Measurements from ENCODE around the gene CCND2. TPM values are rescaled to one million over a fixed set of nuclear protein-coding genes. Genes with fewer than 3 reads are reported as not detected.

CCND2 gene
- total RNA-seq, 1 experiment from 2014 or later, result 70.9 TPM

DNA sequence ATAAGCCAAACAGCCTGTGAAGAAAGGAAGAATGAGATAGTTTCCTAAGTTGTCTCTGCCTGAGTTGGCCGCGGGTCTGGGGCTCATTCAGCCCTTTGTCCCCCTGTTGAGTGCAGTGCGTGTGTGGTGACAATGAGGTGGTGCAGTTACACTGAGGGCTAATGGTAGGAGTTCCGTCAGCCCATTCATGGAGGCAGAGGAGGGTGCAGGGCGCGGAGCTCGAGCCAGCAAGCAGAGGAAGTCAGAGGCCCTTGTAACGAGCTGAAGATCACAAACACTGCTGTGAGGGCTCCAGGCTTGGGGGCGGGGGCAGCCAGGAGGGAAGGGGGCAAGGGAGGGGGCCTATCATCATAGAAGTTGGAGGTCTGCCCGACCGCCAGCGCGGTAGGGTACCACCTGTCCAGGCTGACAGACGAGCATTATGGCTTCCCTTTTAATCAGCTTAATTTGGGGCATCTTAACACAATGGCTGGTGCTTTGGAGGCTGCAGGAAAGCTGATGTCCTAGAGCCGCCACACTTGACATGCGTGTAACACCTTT is 20.5 kb downstream of the CCND2 start:
- TF ChIP-seq CTCF (IDR thresholded peaks at IDR 0.05; ENCODE audit: unreplicated experiment), result no peak
- Mint-ChIP-seq H3K4me1 (ENCODE audit: insufficient read depth, unreplicated experiment) (no peaks in the 10 kb centered on the region), H3K36me3 (ENCODE audit: insufficient read depth, unreplicated experiment) (peaks cover 62% of the 10 kb centered on the region)

GRCh38 chr12:4296751-4297150 is 23.2 kb downstream of the CCND2 start:
- Mint-ChIP-seq H3K36me3 (ENCODE audit: insufficient read depth, unreplicated experiment) (peaks cover 63% of the 10 kb centered on the region), H3K4me1 (ENCODE audit: insufficient read depth, unreplicated experiment) (no peaks in the 10 kb centered on the region), H3K4me3 (ENCODE audit: unreplicated experiment) (no peak overlapping the region), H3K9me3 (ENCODE audit: unreplicated experiment) (no peaks in the 10 kb centered on the region), H3K27me3 (ENCODE audit: insufficient read depth, unreplicated experiment) (peaks cover under 1% of the 10 kb centered on the region), H3K27ac (ENCODE audit: low read depth, unreplicated experiment) (no peak overlapping the region)
- ChIA-PET CTCF (interaction anchor here (0.6 kb wide), 1 partner anchor 1220 kb away, joined by 3 read pairs; no protein-coding TSS in a partner anchor), POLR2A (no interaction called here)
- intact Hi-C loops (cut with micrococcal nuclease), result no loop called here
- DNase-seq (ENCODE audit: unreplicated experiment), result no peak
- TF ChIP-seq CTCF (IDR thresholded peaks at IDR 0.05; ENCODE audit: unreplicated experiment), result no peak
- no TSS peak for BruUV-seq (replicated peaks)

More for the DNA sequence above, 20.5 kb downstream of the CCND2 start:
- Mint-ChIP-seq H3K4me3 (ENCODE audit: unreplicated experiment) (no peak overlapping the region), H3K9me3 (ENCODE audit: unreplicated experiment) (no peaks in the 10 kb centered on the region), H3K27me3 (ENCODE audit: insufficient read depth, unreplicated experiment) (no peaks in the 10 kb centered on the region), H3K27ac (ENCODE audit: low read depth, unreplicated experiment) (no peak overlapping the region)
- DNase-seq (ENCODE audit: unreplicated experiment), result no peak
- CTCF ChIA-PET, result interaction anchor here (0.5 to 2.3 kb wide), 7 partner anchors 13 to 560 kb away, joined by 3 to 11 read pairs (median 3); no protein-coding TSS in a partner anchor
- POLR2A ChIA-PET, result no interaction called here
- no TSS peak for BruUV-seq (replicated peaks)
- intact Hi-C loops (cut with micrococcal nuclease), result no loop called here

DNA sequence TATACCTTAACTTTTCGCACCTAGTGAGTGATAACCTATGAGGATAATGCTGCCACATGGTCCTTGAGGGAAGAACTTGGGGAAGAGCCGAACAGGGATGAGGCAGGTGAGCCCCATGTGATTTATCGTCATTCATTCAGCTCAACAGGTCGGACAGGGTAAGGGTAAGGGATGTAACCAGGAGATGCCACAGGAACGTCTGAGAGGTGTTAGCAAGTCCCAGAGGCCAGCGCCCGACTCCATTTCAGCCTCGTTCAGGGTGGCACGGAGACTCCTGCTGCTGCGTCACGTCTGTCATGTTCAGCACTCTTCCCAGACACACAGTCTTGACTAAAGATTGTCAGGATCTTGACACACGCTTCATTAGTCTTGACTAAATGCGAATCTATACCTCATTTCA is 24.1 kb downstream of the CCND2 start:
- TF ChIP-seq CTCF (IDR thresholded peaks at IDR 0.05; ENCODE audit: unreplicated experiment), result no peak
- H3K4me1 Mint-ChIP-seq (ENCODE audit: insufficient read depth, unreplicated experiment), result no peaks in the 10 kb centered on the region
- ChIA-PET POLR2A (no interaction called here), CTCF (interaction anchor here (0.5 to 1.9 kb wide), 7 partner anchors 10 to 1015 kb away, joined by 3 to 11 read pairs (median 4); no protein-coding TSS in a partner anchor)
- DNase-seq (ENCODE audit: unreplicated experiment), result no peak
- H3K27me3 Mint-ChIP-seq (ENCODE audit: insufficient read depth, unreplicated experiment), result peaks cover 9% of the 10 kb centered on the region
- H3K9me3 Mint-ChIP-seq (ENCODE audit: unreplicated experiment), result no peaks in the 10 kb centered on the region
- H3K4me3 Mint-ChIP-seq (ENCODE audit: unreplicated experiment), result no peak overlapping the region
- no TSS peak for BruUV-seq (replicated peaks)
- peaks cover 68% of the 10 kb centered on the region for H3K36me3 Mint-ChIP-seq (ENCODE audit: insufficient read depth, unreplicated experiment)
- intact Hi-C loops (cut with micrococcal nuclease), result no loop called here
- no peak overlapping the region for H3K27ac Mint-ChIP-seq (ENCODE audit: low read depth, unreplicated experiment)

GRCh38 chr12:4300883-4301282 is 27.3 kb downstream of the CCND2 start:
- Mint-ChIP-seq H3K27me3 (ENCODE audit: insufficient read depth, unreplicated experiment) (peaks cover 22% of the 10 kb centered on the region), H3K4me1 (ENCODE audit: insufficient read depth, unreplicated experiment) (no peaks in the 10 kb centered on the region), H3K27ac (ENCODE audit: low read depth, unreplicated experiment) (no peak overlapping the region), H3K4me3 (ENCODE audit: unreplicated experiment) (no peak overlapping the region), H3K36me3 (ENCODE audit: insufficient read depth, unreplicated experiment) (peaks cover 59% of the 10 kb centered on the region), H3K9me3 (ENCODE audit: unreplicated experiment) (no peaks in the 10 kb centered on the region)
- BruUV-seq (replicated peaks), result no TSS peak
- ChIA-PET CTCF (interaction anchor here (0.7 to 1.1 kb wide), 3 partner anchors 24 to 267 kb away, joined by 3 to 4 read pairs (median 3); no protein-coding TSS in a partner anchor), POLR2A (no interaction called here)
- no peak for TF ChIP-seq CTCF (IDR thresholded peaks at IDR 0.05; ENCODE audit: unreplicated experiment)
- no peak for DNase-seq (ENCODE audit: unreplicated experiment)
- intact Hi-C loops (cut with micrococcal nuclease), result no loop called here
